HG02798 (cell line): ENCODE results near the gene GOT2.
"Not testable (repeated sequence)": the region's sequence is repeated elsewhere in the genome, so short reads cannot be mapped to it uniquely, and the experiment has no call there.

Source experiments
- ATAC-seq: cut with Tn5 transposase; IDR thresholded peaks from one replicate; pipeline ENCODE4 v1.9.1; 2021; ENCODE audit warnings: mild to moderate bottlenecking; ENCODE audit not compliant: unreplicated experiment, poor library complexity

GOT2 gene

GRCh38 chr16:58733671-58734458 lies at the start of gene GOT2:
Gene GOT2, minus strand, starts transcription at chr16:58734316. Its CDS starts 88 bp downstream, at chr16:58734228.
- peak; percentile 95 for ATAC-seq

DNA sequence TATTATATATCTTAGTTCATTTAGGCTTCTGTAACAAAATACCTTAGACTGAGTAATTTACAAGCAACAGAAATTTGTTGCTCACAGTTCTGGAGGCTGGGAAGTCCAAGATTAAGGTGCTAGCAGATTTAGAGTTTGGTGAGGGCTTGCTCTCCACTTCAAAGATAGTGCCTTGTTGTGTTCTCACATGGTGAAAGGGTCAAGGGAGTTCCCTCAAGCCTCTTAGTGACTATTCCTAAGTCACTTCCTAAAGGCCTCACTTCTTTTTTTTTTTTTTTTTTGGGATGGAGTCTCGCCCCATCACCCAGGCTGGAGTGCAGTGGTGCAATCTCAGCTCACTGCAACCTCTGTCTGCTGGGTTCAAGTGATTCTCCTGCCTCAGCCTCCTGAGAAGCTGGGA lies 45.2 kb upstream of the GOT2 start:
- ATAC-seq = not testable (repeated sequence)

- no peak for ATAC-seq
Measured at GRCh38 chr16:58773870-58774269, 39.8 kb upstream of the GOT2 start.

DNA sequence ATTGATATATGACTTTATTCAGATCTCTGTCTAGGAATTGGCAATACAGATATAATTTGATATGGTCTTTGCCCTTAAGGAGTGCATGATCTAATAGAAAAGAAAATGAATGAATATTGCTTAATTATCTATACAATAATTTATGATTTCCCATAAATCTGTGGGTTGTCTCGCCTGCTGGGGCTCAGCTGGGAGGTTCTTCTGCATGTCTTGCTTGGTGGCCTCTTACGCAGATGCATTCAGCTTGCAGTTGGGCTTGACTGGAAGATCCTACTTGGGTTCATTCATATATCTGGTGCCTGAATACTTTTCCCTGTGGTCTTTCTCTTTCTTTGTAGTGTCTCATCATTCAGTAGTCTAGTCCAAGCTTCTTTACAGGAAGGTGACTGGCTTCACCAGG lies 34.0 kb upstream of the GOT2 start:
- ATAC-seq = no peak

DNA sequence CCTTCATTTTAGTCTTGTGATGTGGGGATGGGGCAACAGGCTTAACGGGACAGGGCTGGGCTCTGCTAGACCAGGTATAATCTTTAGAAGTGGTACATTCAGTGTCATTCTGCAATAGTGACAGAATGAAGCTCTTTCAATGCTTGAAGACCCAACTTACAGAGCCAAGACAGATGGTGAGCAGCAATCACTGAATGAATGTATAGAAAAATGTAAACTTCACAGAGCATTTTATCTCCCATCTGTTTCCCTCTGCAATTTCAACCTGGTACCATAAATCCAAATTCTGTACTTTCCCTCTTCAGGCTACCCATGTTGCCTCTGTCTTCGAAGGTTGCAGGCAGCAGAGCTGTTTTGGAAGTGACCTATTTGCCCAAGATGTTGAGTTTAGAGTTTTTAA lies 33.5 kb upstream of the GOT2 start:
- ATAC-seq = no peak

- no peak for ATAC-seq
Measured at GRCh38 chr16:58756650-58757332, 22.7 kb upstream of the GOT2 start.

DNA sequence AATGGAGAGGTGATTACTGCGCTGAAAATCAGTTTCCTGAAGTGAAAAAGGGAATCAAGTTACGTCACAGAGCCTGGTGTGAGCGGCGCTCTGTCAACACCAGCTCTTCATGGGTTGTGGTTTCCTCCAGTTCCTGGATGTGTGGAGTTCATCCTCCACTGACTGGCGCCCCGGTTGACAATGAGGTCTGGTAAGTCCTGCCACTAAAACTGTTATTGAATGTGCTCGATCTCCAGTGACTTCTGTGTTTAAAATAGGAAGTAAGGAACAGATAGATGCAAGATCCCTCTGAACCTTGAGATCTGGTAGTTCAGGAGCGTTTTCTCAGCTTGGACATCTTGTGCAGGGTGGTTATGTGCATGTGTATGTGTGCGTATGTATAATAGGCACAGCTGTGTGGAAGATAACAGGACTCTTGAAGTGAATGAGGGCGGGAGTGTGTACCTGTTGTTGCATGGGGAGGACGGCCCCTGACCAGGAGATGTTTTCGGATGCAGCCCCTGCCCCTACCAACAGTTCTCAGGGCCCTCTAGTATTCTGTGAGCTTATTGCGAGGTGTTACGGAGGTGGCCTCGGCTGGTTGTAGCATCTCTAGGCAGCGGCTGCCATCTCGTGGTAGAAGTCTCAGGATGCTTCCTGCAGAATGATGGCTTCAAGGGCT lies 22.0 kb upstream of the GOT2 start:
- ATAC-seq = peak; percentile 96

GRCh38 chr16:58753711-58754134 lies 19.6 kb upstream of the GOT2 start:
- no peak for ATAC-seq

DNA sequence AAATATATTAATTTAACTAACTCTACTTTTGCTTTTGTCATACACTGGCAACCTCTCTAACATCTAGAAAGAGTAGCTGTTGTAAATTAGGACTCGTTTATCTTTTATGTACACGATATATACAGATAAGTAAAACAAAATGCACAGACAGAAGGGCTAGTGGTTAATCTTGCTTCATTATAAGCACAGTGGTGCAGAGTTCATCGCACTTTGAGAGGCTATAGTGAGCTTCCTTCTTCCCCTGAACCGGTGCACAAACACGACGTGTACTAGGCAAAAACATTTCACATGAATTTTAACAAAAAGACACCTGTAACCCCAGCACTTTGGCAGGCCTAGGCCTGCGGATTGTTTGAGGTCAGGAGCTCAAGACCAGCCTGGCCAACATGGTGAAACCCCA lies 10.4 kb upstream of the GOT2 start:
- ATAC-seq = no peak

DNA sequence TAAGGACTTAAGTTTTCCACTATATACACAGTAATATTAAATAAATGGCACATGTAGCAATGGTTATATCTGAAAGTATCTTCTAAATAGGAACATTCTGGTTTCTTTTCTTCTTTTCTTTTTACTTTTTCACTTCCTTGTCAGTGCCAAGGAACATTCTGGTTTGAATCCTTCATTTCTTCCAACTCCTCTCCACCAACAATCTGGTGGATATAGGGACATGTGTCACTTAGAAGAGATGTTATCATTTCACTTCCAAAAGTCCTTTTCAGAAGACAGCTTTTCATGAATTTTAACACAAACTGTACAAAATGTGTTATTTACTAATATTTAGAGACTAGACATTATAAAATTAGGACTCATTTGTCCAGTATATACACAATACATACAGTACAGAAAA lies 7.9 kb upstream of the GOT2 start:
- no peak for ATAC-seq

DNA sequence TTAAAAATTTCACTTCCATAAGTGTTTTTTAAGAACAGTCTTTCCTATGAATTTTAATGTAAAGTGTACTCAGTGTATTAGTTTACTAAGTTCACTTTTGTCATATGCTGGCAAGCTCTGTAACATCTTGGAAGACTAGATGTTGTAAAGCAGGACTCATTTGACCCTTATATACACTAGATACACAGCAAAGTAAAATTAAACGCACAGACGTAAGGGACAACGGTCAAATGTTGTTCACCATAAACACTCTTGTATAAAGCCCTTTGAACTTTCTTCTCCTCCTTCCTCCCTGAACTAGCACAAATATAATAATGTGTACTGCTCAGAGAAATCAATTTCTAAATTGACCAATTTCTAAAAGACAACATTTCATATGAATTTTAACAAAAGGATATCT lies 7.0 kb upstream of the GOT2 start:
- no peak for ATAC-seq

GRCh38 chr16:58738672-58739296 lies 4.7 kb upstream of the GOT2 start:
- ATAC-seq = no peak

DNA sequence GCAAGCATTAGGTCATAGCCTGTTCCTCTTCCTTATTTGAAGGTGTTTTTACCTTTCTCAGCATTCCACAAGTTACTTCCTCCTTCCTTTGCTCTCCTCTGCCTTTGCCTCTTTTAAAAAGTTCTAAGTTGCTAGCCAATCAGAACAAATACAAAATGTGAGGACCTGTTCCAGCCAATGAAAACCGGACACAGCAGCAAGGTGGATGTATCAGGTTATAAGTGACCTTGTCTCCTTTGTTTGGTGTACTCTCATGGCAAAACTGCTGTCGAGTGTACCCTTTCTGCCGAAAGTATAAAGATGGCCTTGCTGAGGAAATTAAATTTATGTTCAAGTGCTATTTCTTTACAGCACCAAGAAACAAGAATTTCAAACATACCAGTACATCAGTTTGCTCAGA lies 2.2 kb upstream of the GOT2 start:
- ATAC-seq = not testable (repeated sequence)

GRCh38 chr16:58734459-58734787 lies 307 bp upstream of the GOT2 start:
- ATAC-seq = peak; percentile 0

DNA sequence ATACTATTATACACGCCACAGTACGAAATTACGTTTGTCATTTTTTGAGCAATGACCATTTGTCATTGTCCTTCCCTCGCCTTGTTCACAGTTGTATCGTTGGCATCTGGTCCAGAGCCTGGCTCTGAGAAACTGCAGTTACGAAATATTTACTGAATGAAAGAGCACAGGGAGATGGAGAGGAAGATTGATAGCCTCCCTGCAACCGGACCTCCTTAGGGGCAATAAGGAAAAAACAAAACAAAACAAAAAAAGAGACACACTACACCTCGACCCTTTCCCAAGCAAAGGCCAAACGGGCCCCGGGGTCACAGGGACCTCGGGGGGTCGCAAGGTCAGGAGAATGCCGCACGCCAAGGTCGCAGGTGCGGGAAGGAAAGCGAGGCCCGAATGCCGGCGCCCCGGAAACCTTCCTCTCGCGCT lies 857 bp downstream of the GOT2 start:
- no peak for ATAC-seq

DNA sequence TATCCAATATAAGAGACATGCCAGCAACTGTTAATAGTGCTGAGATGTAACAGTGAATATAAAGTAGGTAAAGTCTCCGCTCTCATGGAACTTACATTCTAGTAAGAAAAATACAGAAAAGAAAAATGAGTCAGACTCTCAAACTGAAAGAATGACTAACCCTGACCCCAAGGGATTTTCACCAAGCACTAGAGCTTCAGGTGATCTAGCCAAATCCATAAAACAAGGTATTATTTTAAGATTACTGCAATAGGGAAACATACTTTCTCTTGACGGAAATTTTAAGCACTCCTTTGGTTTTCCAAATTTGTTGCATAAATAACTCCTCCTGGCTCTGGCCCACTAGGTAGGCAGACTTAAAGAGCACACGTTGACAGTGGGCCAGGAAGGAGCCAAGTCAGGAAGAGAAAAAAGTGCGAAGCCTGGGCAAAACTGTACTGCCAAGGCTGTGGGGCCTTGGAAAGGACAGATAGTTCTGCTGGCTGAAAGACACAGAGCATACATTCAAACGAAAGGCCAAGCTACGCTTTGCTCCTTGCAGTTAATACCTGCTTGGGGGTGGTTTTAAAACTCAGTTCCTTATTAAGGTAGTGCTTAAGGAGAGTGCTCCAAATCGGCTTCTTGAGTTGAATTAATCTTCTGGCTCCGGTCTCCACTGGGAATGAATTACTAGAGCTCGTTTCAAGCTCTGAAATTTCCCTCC lies 1.4 kb downstream of the GOT2 start:
- peak; percentile 47 for ATAC-seq

DNA sequence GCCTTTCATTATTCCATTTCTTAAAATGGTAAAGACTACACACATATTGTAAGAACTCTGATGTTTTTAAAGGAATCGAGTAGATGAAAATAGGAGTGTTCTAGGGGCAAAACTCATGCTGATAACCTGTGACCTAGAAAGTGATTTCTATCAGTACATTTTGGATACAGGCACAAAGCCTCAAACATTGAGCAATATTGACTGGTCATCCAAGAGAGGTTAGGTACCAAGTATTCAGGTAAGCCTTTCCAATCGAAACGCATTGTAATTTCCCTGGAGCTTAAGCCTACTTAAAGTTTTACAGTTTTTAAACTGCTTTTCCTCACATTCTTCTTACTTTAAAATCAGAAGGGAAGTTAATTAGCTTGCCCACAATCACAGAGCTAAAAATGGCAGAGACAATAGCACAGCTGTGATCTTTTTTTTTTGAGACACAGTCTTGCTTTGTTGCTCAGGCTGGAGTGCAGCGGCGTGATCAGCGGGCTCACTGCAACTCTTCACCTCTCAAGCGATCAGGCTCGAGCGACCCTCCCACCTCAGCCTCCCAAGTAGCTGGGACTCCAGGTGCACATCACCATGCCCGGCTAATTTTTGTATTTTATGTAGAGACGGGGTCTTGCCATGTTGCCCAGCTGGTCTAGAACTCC lies 3.3 kb downstream of the GOT2 start:
- ATAC-seq = no peak

GRCh38 chr16:58727796-58728568 lies 6.1 kb downstream of the GOT2 start:
- no peak for ATAC-seq
